Memory B cell (primary cell): Measurements from ENCODE around the gene LDB3.
A peak's percentile ranks its signal among the peaks of the same experiment; 100 is the strongest.

ENCODE experiments used
- ATAC-seq: fragments of 150-1000 bp; cut with Tn5 transposase; 2 replicates; pipeline ENCODE4 v1.10.0; 2021; ENCODE audit warnings: low read depth, mild to moderate bottlenecking, moderate library complexity
- DNase-seq, 2 donors: peaks; one replicate each; pipeline ENCODE4 v3.0.0; 2022; ENCODE audit warnings: low spot score in 2 of 2
- H3K27ac Mint-ChIP-seq: one replicate; pipeline ENCODE4 v1.8.0; 2022; ENCODE audit warnings: mild to moderate bottlenecking, moderate library complexity, mixed read lengths
- H3K27me3 Mint-ChIP-seq: one replicate; pipeline ENCODE4 v1.8.0; 2022; ENCODE audit warnings: mixed read lengths
- H3K36me3 Mint-ChIP-seq: one replicate; pipeline ENCODE4 v1.8.0; 2022; ENCODE audit warnings: mild to moderate bottlenecking, mixed read lengths
- H3K4me1 Mint-ChIP-seq: one replicate; pipeline ENCODE4 v1.8.0; 2022; ENCODE audit warnings: mixed read lengths
- H3K4me3 Mint-ChIP-seq: one replicate; pipeline ENCODE4 v1.8.0; 2022; ENCODE audit warnings: mild to moderate bottlenecking, moderate library complexity, mixed read lengths
- H3K9me3 Mint-ChIP-seq: one replicate; pipeline ENCODE4 v1.8.0; 2022; ENCODE audit warnings: mixed read lengths

Gene LDB3

GRCh38 chr10:86706977-86707376 lies 38.7 kb downstream of the LDB3 start:
- no peak for DNase-seq
- Mint-ChIP-seq H3K36me3 (no peaks in the 10 kb centered on the region), H3K4me3 (no peak overlapping the region), H3K9me3 (peaks cover 1% of the 10 kb centered on the region), H3K27ac (no peak overlapping the region), H3K27me3 (no peaks in the 10 kb centered on the region), H3K4me1 (peaks cover 6% of the 10 kb centered on the region)
- no peak for ATAC-seq

- Mint-ChIP-seq H3K9me3 (peaks cover 1% of the 10 kb centered on the region), H3K4me3 (no peak overlapping the region), H3K27ac (no peak overlapping the region), H3K4me1 (peaks cover 10% of the 10 kb centered on the region), H3K36me3 (no peaks in the 10 kb centered on the region), H3K27me3 (no peaks in the 10 kb centered on the region)
- no peak for ATAC-seq
- no peak for DNase-seq
Observed at GRCh38 chr10:86707505-86707904, 39.2 kb downstream of the LDB3 start.

- ATAC-seq (no peak), DNase-seq (no peak)
- H3K27me3 Mint-ChIP-seq, result no peaks in the 10 kb centered on the region
- no peak overlapping the region for H3K4me3 Mint-ChIP-seq
- no peaks in the 10 kb centered on the region for H3K36me3 Mint-ChIP-seq
- H3K9me3 Mint-ChIP-seq, result peaks cover 1% of the 10 kb centered on the region
- no peak overlapping the region for H3K27ac Mint-ChIP-seq
- H3K4me1 Mint-ChIP-seq, result peaks cover 10% of the 10 kb centered on the region
Observed at GRCh38 chr10:86708068-86708782, 39.9 kb downstream of the LDB3 start.

GRCh38 chr10:86708783-86709380 lies 40.6 kb downstream of the LDB3 start:
- no peak overlapping the region for H3K27ac Mint-ChIP-seq
- H3K36me3 Mint-ChIP-seq, result no peaks in the 10 kb centered on the region

GRCh38 chr10:86709396-86710185 lies 41.3 kb downstream of the LDB3 start:
- peaks cover 1% of the 10 kb centered on the region for H3K9me3 Mint-ChIP-seq
- ATAC-seq, result no peak
- H3K4me1 Mint-ChIP-seq, result peaks cover 10% of the 10 kb centered on the region
- no peak for DNase-seq
- no peaks in the 10 kb centered on the region for H3K36me3 Mint-ChIP-seq
- no peaks in the 10 kb centered on the region for H3K27me3 Mint-ChIP-seq
- H3K4me3 Mint-ChIP-seq, result peak overlapping the region; percentile 97
- peak overlapping the region; percentile 91 for H3K27ac Mint-ChIP-seq

More at GRCh38 chr10:86708783-86709380, 40.6 kb downstream of the LDB3 start:
- ATAC-seq, result no peak
- H3K4me3 Mint-ChIP-seq, result no peak overlapping the region
- no peak for DNase-seq
- peaks cover 10% of the 10 kb centered on the region for H3K4me1 Mint-ChIP-seq
- no peaks in the 10 kb centered on the region for H3K27me3 Mint-ChIP-seq
- peaks cover 1% of the 10 kb centered on the region for H3K9me3 Mint-ChIP-seq

GRCh38 chr10:86710987-86711512 lies 42.7 kb downstream of the LDB3 start:
- DNase-seq (peak; percentile 84 to 85), ATAC-seq (peak; percentile 81)
- peak overlapping the region; percentile 91 for H3K27ac Mint-ChIP-seq
- peaks cover 1% of the 10 kb centered on the region for H3K9me3 Mint-ChIP-seq
- peaks cover 10% of the 10 kb centered on the region for H3K4me1 Mint-ChIP-seq
- peak overlapping the region; percentile 97 for H3K4me3 Mint-ChIP-seq
- H3K36me3 Mint-ChIP-seq, result no peaks in the 10 kb centered on the region
- no peaks in the 10 kb centered on the region for H3K27me3 Mint-ChIP-seq

GRCh38 chr10:86711513-86712316 lies 43.4 kb downstream of the LDB3 start:
- Mint-ChIP-seq H3K4me3 (peak overlapping the region; percentile 86), H3K9me3 (peaks cover 1% of the 10 kb centered on the region), H3K27ac (peak overlapping the region; percentile 96), H3K4me1 (peaks cover 10% of the 10 kb centered on the region), H3K36me3 (no peaks in the 10 kb centered on the region), H3K27me3 (no peaks in the 10 kb centered on the region)
- ATAC-seq (peak; percentile 33), DNase-seq (peak; percentile 47 to 62)

- Mint-ChIP-seq H3K9me3 (peaks cover 1% of the 10 kb centered on the region), H3K4me1 (peaks cover 7% of the 10 kb centered on the region), H3K36me3 (no peaks in the 10 kb centered on the region), H3K4me3 (peak overlapping the region; percentile 86), H3K27me3 (no peaks in the 10 kb centered on the region), H3K27ac (peak overlapping the region; percentile 96)
- DNase-seq (peak in 1 of 2 donors; percentile 61), ATAC-seq (peak; percentile 61)
Observed at GRCh38 chr10:86712317-86712707, 44.0 kb downstream of the LDB3 start.

- ATAC-seq, result no peak
Observed at GRCh38 chr10:86715156-86715795, 47.0 kb downstream of the LDB3 start.

GRCh38 chr10:86715836-86716235 lies 47.5 kb downstream of the LDB3 start:
- no peak overlapping the region for H3K4me3 Mint-ChIP-seq
- peaks cover 5% of the 10 kb centered on the region for H3K4me1 Mint-ChIP-seq
- H3K9me3 Mint-ChIP-seq, result no peaks in the 10 kb centered on the region
- DNase-seq (no peak), ATAC-seq (no peak)
- peaks cover 1% of the 10 kb centered on the region for H3K27me3 Mint-ChIP-seq
- H3K36me3 Mint-ChIP-seq, result no peaks in the 10 kb centered on the region
- no peak overlapping the region for H3K27ac Mint-ChIP-seq

More at GRCh38 chr10:86715156-86715795, 47.0 kb downstream of the LDB3 start:
- no peaks in the 10 kb centered on the region for H3K27me3 Mint-ChIP-seq
- H3K27ac Mint-ChIP-seq, result no peak overlapping the region
- no peak overlapping the region for H3K4me3 Mint-ChIP-seq
- DNase-seq, result no peak
- no peaks in the 10 kb centered on the region for H3K9me3 Mint-ChIP-seq
- peaks cover 7% of the 10 kb centered on the region for H3K4me1 Mint-ChIP-seq
- H3K36me3 Mint-ChIP-seq, result no peaks in the 10 kb centered on the region

- no peak for DNase-seq
- no peak overlapping the region for H3K27ac Mint-ChIP-seq
- no peaks in the 10 kb centered on the region for H3K36me3 Mint-ChIP-seq
- no peaks in the 10 kb centered on the region for H3K9me3 Mint-ChIP-seq
- peaks cover 3% of the 10 kb centered on the region for H3K27me3 Mint-ChIP-seq
- H3K4me3 Mint-ChIP-seq, result no peak overlapping the region
- no peak for ATAC-seq
- peaks cover 3% of the 10 kb centered on the region for H3K4me1 Mint-ChIP-seq
Observed at GRCh38 chr10:86716466-86716865, 48.2 kb downstream of the LDB3 start.

GRCh38 chr10:86718556-86718955 lies 50.2 kb downstream of the LDB3 start:
- Mint-ChIP-seq H3K9me3 (no peaks in the 10 kb centered on the region), H3K27me3 (peaks cover 3% of the 10 kb centered on the region), H3K4me3 (no peak overlapping the region), H3K27ac (no peak overlapping the region), H3K4me1 (peaks cover 5% of the 10 kb centered on the region), H3K36me3 (no peaks in the 10 kb centered on the region)
- DNase-seq (no peak), ATAC-seq (no peak)

GRCh38 chr10:86721232-86721631 lies 52.9 kb downstream of the LDB3 start:
- ATAC-seq (no peak), DNase-seq (no peak)
- no peak overlapping the region for H3K4me3 Mint-ChIP-seq
- H3K9me3 Mint-ChIP-seq, result no peaks in the 10 kb centered on the region
- no peak overlapping the region for H3K27ac Mint-ChIP-seq
- H3K27me3 Mint-ChIP-seq, result peaks cover 3% of the 10 kb centered on the region
- peaks cover 6% of the 10 kb centered on the region for H3K4me1 Mint-ChIP-seq
- H3K36me3 Mint-ChIP-seq, result no peaks in the 10 kb centered on the region
